H1 (cell line): ENCODE measurements around the gene STX11. TPM values are rescaled to one million over a fixed set of nuclear protein-coding genes. Genes with fewer than 3 reads are reported as not detected.

ENCODE experiments used
- CTCF ChIA-PET: fragments of 300-600 bp; sonication (Branson Sonifier 250); formaldehyde crosslinking; loops from one replicate; lab custom pipeline; 2021; ENCODE audit not compliant: partially characterized antibody; lab: Charles Lee
- POLR2A ChIA-PET: fragments of 300-600 bp; sonication (Branson Sonifier 250); formaldehyde crosslinking; loops from one replicate; lab custom pipeline; 2021; ENCODE audit warnings: inconsistent platforms; ENCODE audit not compliant: partially characterized antibody; lab: Charles Lee
- DNase-seq, 2 experiments: peaks; one replicate each; pipeline versions ENCODE4 v3.0.0 to v3.0.0-alpha.2; 2010 to 2022; ENCODE audit warnings: low spot score in 2 of 2, low read depth in 1 of 2, mixed read lengths in 1 of 2
- FAIRE-seq: peaks from 2 replicates; lab custom pipeline; 2011; peaks lifted over from hg19 to GRCh38; lab: Jason Lieb, UNC
- H2AFZ ChIP-seq: 2 replicates; pipeline ENCODE4 v1.8.1; 2012; ENCODE audit warnings: low read length, inconsistent platforms
- H2AK5ac ChIP-seq: 2 replicates; pipeline ENCODE4 v1.6.1; 2013; ENCODE audit warnings: low read depth, low read length
- H2BK120ac ChIP-seq: replicated peaks from 2 replicates; pipeline ENCODE3; 2013; ENCODE audit warnings: low read depth, low read length, inconsistent platforms
- H2BK12ac ChIP-seq: 2 replicates; pipeline ENCODE4 v1.6.1; 2013; ENCODE audit warnings: low read depth, low read length
- H2BK15ac ChIP-seq: 2 replicates; pipeline ENCODE4 v1.6.1; 2013; ENCODE audit warnings: low read length
- H2BK20ac ChIP-seq: 2 replicates; pipeline ENCODE4 v1.6.1; 2013; ENCODE audit warnings: low read length
- H2BK5ac ChIP-seq: 2 replicates; pipeline ENCODE4 v1.6.1; 2013; ENCODE audit warnings: low read depth, low read length
- H3K14ac ChIP-seq: 2 replicates; pipeline ENCODE4 v1.6.1; 2013; ENCODE audit warnings: inconsistent platforms; ENCODE audit not compliant: insufficient read length
- H3K18ac ChIP-seq: 2 replicates; pipeline ENCODE4 v1.6.1; 2013; ENCODE audit warnings: low read length; ENCODE audit errors: extremely low read depth
- H3K23ac ChIP-seq: 2 replicates; pipeline ENCODE4 v1.6.1; 2013; ENCODE audit warnings: inconsistent platforms; ENCODE audit not compliant: insufficient read length
- H3K23me2 ChIP-seq: 2 replicates; pipeline ENCODE4 v1.6.1; 2013; ENCODE audit warnings: low read depth, low read length
- H3K27ac ChIP-seq: 2 replicates; pipeline ENCODE4 v1.6.1; 2011; ENCODE audit warnings: low read depth, low read length, inconsistent platforms
- H3K27me3 ChIP-seq, 4 experiments: replicated peaks in 1 of 4; 1 replicate in 1 of 4; 2 replicates in 3 of 4; pipeline versions ENCODE4 v1.6.1 to v1.8.1; 2011 to 2013; ENCODE audit warnings: low read length in 3 of 4, mild to moderate bottlenecking in 3 of 4, inconsistent platforms in 2 of 4, mixed read lengths in 2 of 4, moderate library complexity in 1 of 4; ENCODE audit not compliant: control insufficient read depth in 3 of 4, insufficient read depth in 3 of 4; ENCODE audit errors: extremely low read depth in 1 of 4
- H3K36me3 ChIP-seq, 4 experiments: 2 replicates each; pipeline versions ENCODE4 v1.6.1 to v1.8.1; 2011 to 2013; ENCODE audit warnings: mild to moderate bottlenecking in 4 of 4, low read length in 3 of 4, moderate library complexity in 2 of 4, control low read depth in 1 of 4, inconsistent platforms in 1 of 4; ENCODE audit not compliant: insufficient read depth in 4 of 4, control insufficient read depth in 2 of 4
- H3K4ac ChIP-seq: replicated peaks from 2 replicates; pipeline ENCODE3; 2013; ENCODE audit warnings: low read length, low read depth, mixed read lengths, inconsistent platforms; ENCODE audit not compliant: insufficient read length
- H3K4me1 ChIP-seq, 4 experiments: replicated peaks in 1 of 4; 1 replicate in 1 of 4; 2 replicates in 3 of 4; pipeline versions ENCODE4 v1.6.1 to v1.8.1; 2011 to 2013; ENCODE audit warnings: low read length in 3 of 4, inconsistent platforms in 2 of 4, mixed read lengths in 1 of 4; ENCODE audit not compliant: insufficient read depth in 4 of 4, control insufficient read depth in 3 of 4
- H3K4me2 ChIP-seq, 2 experiments: 2 replicates each; pipeline versions ENCODE4 v1.6.1 to v1.8.1; 2011 to 2013; ENCODE audit warnings: low read depth in 2 of 2, low read length in 2 of 2, control low read depth in 1 of 2, inconsistent platforms in 1 of 2, mild to moderate bottlenecking in 1 of 2; ENCODE audit not compliant: insufficient read depth in 1 of 2
- H3K4me3 ChIP-seq, 4 experiments: fragments of 200-600, 300-600 bp in 1 of 4; sonication (generic), shearing (Covaris generic), sonication (Bioruptor Twin) in 1 of 4; 2 replicates each; pipeline versions ENCODE4 v1.5.1 to v1.8.1; 2011 to 2016; ENCODE audit warnings: low read length in 4 of 4, low read depth in 3 of 4, control low read depth in 2 of 4, inconsistent platforms in 2 of 4, mild to moderate bottlenecking in 2 of 4, mixed read lengths in 1 of 4, moderate library complexity in 1 of 4; ENCODE audit not compliant: insufficient read depth in 2 of 4; ENCODE audit errors: extremely low read depth in 1 of 4
- H3K56ac ChIP-seq: replicated peaks from 2 replicates; pipeline ENCODE3; 2013; ENCODE audit warnings: low read depth, mild to moderate bottlenecking, mixed read lengths, low read length, inconsistent platforms; ENCODE audit not compliant: insufficient read length
- H3K79me1 ChIP-seq: 2 replicates; pipeline ENCODE4 v1.6.1; 2013; ENCODE audit warnings: low read depth, low read length, control low read depth
- H3K79me2 ChIP-seq, 2 experiments: 2 replicates each; pipeline versions ENCODE4 v1.6.1 to v1.8.1; 2012 to 2013; ENCODE audit warnings: low read length in 2 of 2, mild to moderate bottlenecking in 2 of 2, inconsistent platforms in 1 of 2; ENCODE audit not compliant: insufficient read depth in 2 of 2, control insufficient read depth in 1 of 2
- H3K9ac ChIP-seq, 4 experiments: replicated peaks in 1 of 4; 1 replicate in 1 of 4; 2 replicates in 3 of 4; pipeline versions ENCODE4 v1.6.1 to v1.8.1; 2011 to 2013; ENCODE audit warnings: low read depth in 3 of 4, low read length in 3 of 4, control low read depth in 2 of 4, mild to moderate bottlenecking in 2 of 4, moderate library complexity in 2 of 4, inconsistent platforms in 1 of 4; ENCODE audit errors: extremely low read depth in 1 of 4
- H3K9me3 ChIP-seq, 2 experiments: 2 replicates each; pipeline versions ENCODE4 v1.6.1 to v1.8.1; 2012 to 2013; ENCODE audit warnings: mild to moderate bottlenecking in 2 of 2, moderate library complexity in 2 of 2, control low read depth in 1 of 2, inconsistent platforms in 1 of 2, low read depth in 1 of 2, low read length in 1 of 2, mixed read lengths in 1 of 2; ENCODE audit not compliant: insufficient read depth in 2 of 2
- H4K20me1 ChIP-seq, 2 experiments: replicated peaks in 1 of 2; 2 replicates each; pipeline versions ENCODE3 to v1.8.1; 2011 to 2013; ENCODE audit warnings: inconsistent platforms in 2 of 2, low read length in 2 of 2, mild to moderate bottlenecking in 1 of 2; ENCODE audit not compliant: insufficient read depth in 2 of 2, control insufficient read depth in 1 of 2
- H4K5ac ChIP-seq: 2 replicates; pipeline ENCODE4 v1.6.1; 2013; ENCODE audit warnings: low read length, low read depth, mixed read lengths, inconsistent platforms; ENCODE audit not compliant: insufficient read length
- H4K8ac ChIP-seq: 2 replicates; pipeline ENCODE4 v1.8.0; 2013; ENCODE audit warnings: mild to moderate bottlenecking, moderate library complexity, low read length, inconsistent platforms; ENCODE audit not compliant: insufficient read depth; ENCODE audit errors: extremely low read depth
- H4K91ac ChIP-seq: replicated peaks from 2 replicates; pipeline ENCODE3; 2013; ENCODE audit warnings: low read length, mixed read lengths, inconsistent platforms; ENCODE audit not compliant: insufficient read length
- BRCA1 ChIP-seq: IDR thresholded peaks from 2 replicates; pipeline ENCODE4 v1.6.1; 2012; ENCODE audit warnings: low read depth, low read length, improper control_type of control experiment
- CBX8 ChIP-seq: fragments of 300-800, 300-1000 bp; sonication (generic); IDR thresholded peaks from 2 replicates; pipeline ENCODE4 v1.7.1; 2016; ENCODE audit warnings: low read depth, low read length, borderline replicate concordance
- CTBP2 ChIP-seq: IDR thresholded peaks from 2 replicates; pipeline ENCODE4 v1.7.0; 2011; ENCODE audit warnings: borderline replicate concordance, mild to moderate bottlenecking, moderate library complexity, mixed read lengths, low read length; ENCODE audit not compliant: insufficient read depth, insufficient read length
- FOSL1 ChIP-seq: IDR thresholded peaks from 2 replicates; pipeline ENCODE4 v1.6.1; 2011; ENCODE audit warnings: mild to moderate bottlenecking, low read depth, low read length, moderate library complexity; ENCODE audit not compliant: insufficient read depth
- GTF2F1 ChIP-seq: IDR thresholded peaks from 2 replicates; pipeline ENCODE4 v1.6.1; 2012; ENCODE audit warnings: low read depth, low read length, improper control_type of control experiment, borderline replicate concordance
- KDM5A ChIP-seq: fragments of 200-600 bp; IDR thresholded peaks from 2 replicates; pipeline ENCODE4 v1.7.1; 2012; ENCODE audit warnings: mild to moderate bottlenecking, low read length, inconsistent platforms, mixed read lengths
- POU5F1 ChIP-seq: IDR thresholded peaks from 2 replicates; pipeline ENCODE4 v1.6.1; 2011; ENCODE audit warnings: low read depth, mild to moderate bottlenecking, low read length, moderate library complexity
- RAD21 ChIP-seq, 2 experiments: IDR thresholded peaks in 1 of 2; conservative IDR thresholded peaks in 1 of 2; 2 replicates each; pipeline ENCODE4 v1.6.1; 2011; ENCODE audit warnings: low read depth in 2 of 2, low read length in 2 of 2, improper control_type of control experiment in 1 of 2, inconsistent platforms in 1 of 2, mild to moderate bottlenecking in 1 of 2, moderate library complexity in 1 of 2
- SIX5 ChIP-seq: IDR thresholded peaks from 2 replicates; pipeline ENCODE4 v1.6.1; 2011; ENCODE audit warnings: mild to moderate bottlenecking, low read depth, low read length
- SP2 ChIP-seq: IDR thresholded peaks from 2 replicates; pipeline ENCODE4 v1.6.1; 2012; ENCODE audit warnings: mild to moderate bottlenecking, low read length, inconsistent platforms
- SRF ChIP-seq: IDR thresholded peaks from 2 replicates; pipeline ENCODE4 v1.6.1; 2011; ENCODE audit warnings: mild to moderate bottlenecking, low read depth, low read length, moderate library complexity
- WGBS, 2 experiments: shearing (Covaris generic) in 1 of 2; methylation state at CpG; one replicate each; pipeline versions ENCODE4 v1.1.6 to v1.1.7; 2013 to 2015; ENCODE audit warnings: low lambda C conversion rate in 2 of 2, mixed read lengths in 2 of 2, inconsistent platforms in 1 of 2, low coverage in 1 of 2, missing lambda C conversion rate in 1 of 2; ENCODE audit not compliant: insufficient replicate concordance in 2 of 2, insufficient coverage in 1 of 2, insufficient read length in 1 of 2; ENCODE audit errors: extremely low coverage in 1 of 2, missing lambda C conversion rate in 1 of 2; 5-methylcytosine and 5-hydroxymethylcytosine counted together
- polyA plus RNA-seq, 7 experiments: library from polyadenylated mRNA; depleted of rRNA in 3 of 7; stranded (reverse) in 5 of 7; unstranded in 2 of 7; fragments of >200 nt in 5 of 7; fragments of 200-250 nt in 2 of 7; gene quantifications; 1 replicate in 5 of 7; 2 replicates in 1 of 7; 4 replicates in 1 of 7; pipeline versions ENCODE4 v1.2.1 to v1.2.3, GENCODE V29; 2011 to 2013; ENCODE audit warnings: missing spikeins in 2 of 7, mixed read lengths in 2 of 7
- total RNA-seq: library from RNA; stranded (reverse); fragmentation: NEBNext Ultra II Directional; extraction: Animal tissue kit (Norgen Biotek cat#: 25700); gene quantifications from 2 replicates; pipeline ENCODE4 v1.2.1, GENCODE V29; 2021
- TF ChIP-seq, protein P1 (sequence below): IDR thresholded peaks from 2 replicates; pipeline ENCODE4 v1.6.1; 2012; ENCODE audit warnings: inconsistent platforms

The STX11 gene
- total and polyA plus RNA-seq, 2 of the 8 experiments (the other 6 are each of a cell fraction or from before 2014, with no cell fraction given): 0.15 to 0.34 TPM

DNA sequence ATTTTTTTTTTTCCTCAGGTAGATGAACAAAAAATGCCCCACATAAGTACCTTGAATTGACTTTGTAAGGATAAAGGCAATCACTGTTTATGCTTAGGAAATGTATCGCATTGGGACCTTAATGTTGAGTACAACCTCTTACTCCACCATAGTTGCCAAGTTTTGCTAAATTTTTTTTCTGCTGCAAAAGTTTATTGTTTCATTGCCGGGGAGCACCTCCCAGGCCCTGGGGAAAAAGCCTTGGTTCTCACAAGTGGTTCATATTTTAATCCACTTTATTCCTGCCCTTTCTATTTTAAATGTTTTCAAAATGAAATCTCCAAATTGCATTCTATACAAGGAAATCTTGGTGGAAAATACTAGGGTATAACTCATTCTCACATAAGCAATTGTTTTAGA is 82.5 kb downstream of the STX11 start:
- CTCF ChIA-PET: interaction anchor here (0.7 to 4.0 kb wide), 4 partner anchors 9 to 824 kb away, joined by 6 to 22 read pairs (median 6); no protein-coding TSS in a partner anchor
- H3K4me1 ChIP-seq: peaks cover 0 to 9% (median 4%) of the 10 kb centered on the region in 4 experiments; a peak in 3 of 7 replicates
- H2BK15ac ChIP-seq: no peak overlapping the region
- H3K14ac ChIP-seq: no peak overlapping the region
- DNase-seq (no peak), FAIRE-seq (no peak)
- 91% methylated on average over 2 of the region's 2 CpGs; no CpG with 5 or more reads in 1 of the 2 experiments for WGBS, 2 experiments
- H2AK5ac ChIP-seq: no peak overlapping the region
- peaks cover 0 to 4% (median 0%) of the 10 kb centered on the region in 4 experiments; a peak in 1 of 8 replicates for H3K36me3 ChIP-seq
- H3K4me3 ChIP-seq: no peak overlapping the region
- peaks cover 2 to 4% of the 10 kb centered on the region in 2 experiments; a peak in 2 of 4 replicates for H3K9me3 ChIP-seq
- H3K4me2 ChIP-seq: no peak overlapping the region
- H3K79me1 ChIP-seq: no peaks in the 10 kb centered on the region
- no peak overlapping the region for H2BK12ac ChIP-seq
- H4K91ac ChIP-seq: no peak overlapping the region
- H4K20me1 ChIP-seq: no peaks in the 10 kb centered on the region
- no peaks in the 10 kb centered on the region for H3K23me2 ChIP-seq
- H3K27ac ChIP-seq: no peak overlapping the region
- no peak overlapping the region; the same call in 1 of the 2 replicates for H3K18ac ChIP-seq
- H3K56ac ChIP-seq: no peak overlapping the region
- no peak overlapping the region for H2BK5ac ChIP-seq
- H3K9ac ChIP-seq: no peak overlapping the region
- H3K79me2 ChIP-seq: no peaks in the 10 kb centered on the region
- no peak overlapping the region for H4K5ac ChIP-seq
- H2BK20ac ChIP-seq: no peak overlapping the region
- no peak overlapping the region for H2AFZ ChIP-seq
- no peak overlapping the region for H4K8ac ChIP-seq
- H3K4ac ChIP-seq: no peak overlapping the region
- no peaks in the 10 kb centered on the region for H3K27me3 ChIP-seq
- no peak overlapping the region for H2BK120ac ChIP-seq
- no peak overlapping the region for H3K23ac ChIP-seq
- POLR2A ChIA-PET: interaction anchor here (0.6 to 1.8 kb wide), 4 partner anchors 8 to 155 kb away, joined by 3 to 11 read pairs (median 3); no protein-coding TSS in a partner anchor
- TF ChIP-seq KDM5A (no peak), GTF2F1 (no peak), FOSL1 (no peak), SIX5 (no peak), SP2 (no peak), CTBP2 (no peak), POU5F1 (no peak), CBX8 (no peak), RAD21 (IDR thresholded peaks at IDR 0.05 in 1 of 2, conservative IDR thresholded peaks at IDR 0.05 in 1 of 2; ENCODE audit: low read depth in 2 of 2, low read length in 2 of 2) (no peak), BRCA1 (no peak), SRF (no peak)
- TF ChIP-seq, protein P1, sequence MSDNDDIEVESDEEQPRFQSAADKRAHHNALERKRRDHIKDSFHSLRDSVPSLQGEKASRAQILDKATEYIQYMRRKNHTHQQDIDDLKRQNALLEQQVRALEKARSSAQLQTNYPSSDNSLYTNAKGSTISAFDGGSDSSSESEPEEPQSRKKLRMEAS: no peak
